ENCODE results near the gene MPC2. TPM values are rescaled to one million over a fixed set of nuclear protein-coding genes. Genes with fewer than 3 reads are reported as not detected.

The MPC2 gene
- polyA plus RNA-seq, 1 donor (not counting 4 experiments of a cell fraction or from before 2014, with no cell fraction given), result 61.6 TPM

GRCh38 chr1:167881069-167881468 lies 55.8 kb downstream of the MPC2 start:
- H3K4me1 ChIP-seq (ENCODE audit: control insufficient read depth, extremely low read depth, insufficient read depth, low read length), result peaks cover 2% of the 10 kb centered on the region
- no peaks in the 10 kb centered on the region for H3K27me3 ChIP-seq (ENCODE audit: control insufficient read depth, extremely low read depth, insufficient read depth, low read length)
- no peaks in the 10 kb centered on the region for H4K20me1 ChIP-seq (ENCODE audit: control insufficient read depth, extremely low read depth, insufficient read depth, low read length)
- H3K79me2 ChIP-seq (ENCODE audit: control insufficient read depth, insufficient read depth, low read length), result no peaks in the 10 kb centered on the region
- H3K4me2 ChIP-seq (ENCODE audit: control insufficient read depth, extremely low read depth, insufficient read depth, low read depth, low read length), result no peak overlapping the region
- H3K4me3 ChIP-seq (ENCODE audit: control insufficient read depth in 2 of 3, extremely low read depth in 1 of 3, insufficient read depth in 2 of 3, low read depth in 1 of 3, low read length in 3 of 3), result no peak overlapping the region
- DNase-seq (ENCODE audit: low read depth, low spot score), result no peak
- FAIRE-seq, result no peak
- H3K9me1 ChIP-seq (ENCODE audit: control insufficient read depth, extremely low read depth, insufficient read depth, low read length), result no peaks in the 10 kb centered on the region
- H3K36me3 ChIP-seq (ENCODE audit: control insufficient read depth in 2 of 2, extremely low read depth in 1 of 2, insufficient read depth in 2 of 2, low read length in 2 of 2), result no peaks in the 10 kb centered on the region
- H3K27ac ChIP-seq (ENCODE audit: control insufficient read depth, insufficient read depth, low read length), result no peak overlapping the region
- no peak overlapping the region for H2AFZ ChIP-seq (ENCODE audit: control insufficient read depth, low read length)
- H3K9ac ChIP-seq (ENCODE audit: control insufficient read depth, extremely low read depth, insufficient read depth, low read length), result no peak overlapping the region
- TF ChIP-seq EZH2 (IDR thresholded peaks at IDR 0.05; ENCODE audit: low read length), result no peak
- TF ChIP-seq CTCF (optimal IDR thresholded peaks at IDR 0.05 in 1 of 3, IDR thresholded peaks at IDR 0.05 in 1 of 3, conservative IDR thresholded peaks at IDR 0.05 in 1 of 3; ENCODE audit: extremely low read depth in 1 of 3, insufficient read depth in 2 of 3, low read length in 3 of 3), result no peak
- H3K9me3 ChIP-seq (ENCODE audit: control insufficient read depth, low read depth, low read length), result no peaks in the 10 kb centered on the region
- dilution Hi-C loops (cut with MboI; ENCODE audit: extremely low pct_ligation_motif_present, low sequenced_read_pairs), result no loop called here

GRCh38 chr1:167880580-167881021 lies 56.3 kb downstream of the MPC2 start:
- FAIRE-seq (no peak), DNase-seq (ENCODE audit: low read depth, low spot score) (no peak)
- Histone ChIP-seq H2AFZ (ENCODE audit: control insufficient read depth, low read length) (no peak overlapping the region), H3K27ac (ENCODE audit: control insufficient read depth, insufficient read depth, low read length) (no peak overlapping the region), H3K9ac (ENCODE audit: control insufficient read depth, extremely low read depth, insufficient read depth, low read length) (no peak overlapping the region), H4K20me1 (ENCODE audit: control insufficient read depth, extremely low read depth, insufficient read depth, low read length) (no peaks in the 10 kb centered on the region), H3K4me1 (ENCODE audit: control insufficient read depth, extremely low read depth, insufficient read depth, low read length) (peaks cover 2% of the 10 kb centered on the region), H3K27me3 (ENCODE audit: control insufficient read depth, extremely low read depth, insufficient read depth, low read length) (no peaks in the 10 kb centered on the region), H3K4me2 (ENCODE audit: control insufficient read depth, extremely low read depth, insufficient read depth, low read depth, low read length) (no peak overlapping the region), H3K9me3 (ENCODE audit: control insufficient read depth, low read depth, low read length) (no peaks in the 10 kb centered on the region), H3K9me1 (ENCODE audit: control insufficient read depth, extremely low read depth, insufficient read depth, low read length) (no peaks in the 10 kb centered on the region), H3K4me3 (ENCODE audit: control insufficient read depth in 2 of 3, extremely low read depth in 1 of 3, insufficient read depth in 2 of 3, low read depth in 1 of 3, low read length in 3 of 3) (no peak overlapping the region), H3K36me3 (ENCODE audit: control insufficient read depth in 2 of 2, extremely low read depth in 1 of 2, insufficient read depth in 2 of 2, low read length in 2 of 2) (no peaks in the 10 kb centered on the region), H3K79me2 (ENCODE audit: control insufficient read depth, insufficient read depth, low read length) (no peaks in the 10 kb centered on the region)
- TF ChIP-seq EZH2 (IDR thresholded peaks at IDR 0.05; ENCODE audit: low read length) (no peak), CTCF (optimal IDR thresholded peaks at IDR 0.05 in 1 of 3, IDR thresholded peaks at IDR 0.05 in 1 of 3, conservative IDR thresholded peaks at IDR 0.05 in 1 of 3; ENCODE audit: extremely low read depth in 1 of 3, insufficient read depth in 2 of 3, low read length in 3 of 3) (no peak)
- dilution Hi-C loops (cut with MboI; ENCODE audit: extremely low pct_ligation_motif_present, low sequenced_read_pairs), result no loop called here
